Activated CD8-positive, alpha-beta memory T cell treated with anti-CD3 and anti-CD28 coated beads, Interleukin-2, amount 50 U/mL, for 48 hours (primary cell): ENCODE data around the gene HTRA3.
A peak's percentile ranks its signal among the peaks of the same experiment; 100 is the strongest.

ENCODE experiments used
- DNase-seq: peaks from one replicate; pipeline ENCODE4 v3.0.0-alpha.2; 2020

The HTRA3 gene

GRCh38 chr4:8250227-8250626, 19.3 kb upstream of the HTRA3 start:
- DNase-seq: no peak

GRCh38 chr4:8250637-8251036, 18.9 kb upstream of the HTRA3 start:
- DNase-seq: no peak

DNA sequence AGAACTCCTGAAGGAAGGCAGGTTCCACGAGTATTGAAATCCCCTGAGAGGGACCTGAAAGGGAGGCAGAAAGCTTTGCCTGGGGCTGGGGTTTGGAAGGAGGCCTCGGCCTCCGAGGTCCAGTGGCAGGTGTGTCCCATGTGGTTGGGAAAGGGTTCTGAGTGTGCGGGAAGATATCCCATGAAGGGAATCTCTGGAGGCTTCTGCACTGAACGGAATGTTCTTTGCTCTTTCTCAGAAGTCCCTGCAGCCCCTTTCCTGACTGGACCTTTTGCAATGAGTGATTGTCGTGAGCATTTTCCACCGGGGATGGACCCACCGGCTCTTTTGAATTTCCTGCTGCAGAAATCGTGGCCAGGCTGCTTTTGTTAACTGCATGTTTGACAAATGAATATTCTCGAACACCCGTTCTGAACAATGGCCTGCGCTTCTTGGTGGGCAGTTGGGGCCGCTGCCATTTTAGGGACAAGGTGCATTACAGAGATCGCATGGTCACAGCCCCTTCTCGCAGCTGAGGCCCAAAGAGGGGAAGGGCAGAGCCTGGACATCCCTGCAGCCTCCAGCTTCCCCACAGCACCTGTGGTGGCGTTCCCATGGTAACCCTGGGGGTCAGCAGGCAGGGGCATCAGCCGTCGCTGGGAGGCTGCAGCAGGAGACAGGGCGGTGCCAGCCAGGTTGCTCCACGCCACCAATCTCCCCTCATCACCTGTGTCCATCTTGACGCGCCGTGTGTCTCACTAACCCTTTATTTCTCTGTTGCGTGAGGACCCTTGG, 18.3 kb upstream of the HTRA3 start:
- no peak for DNase-seq

DNA sequence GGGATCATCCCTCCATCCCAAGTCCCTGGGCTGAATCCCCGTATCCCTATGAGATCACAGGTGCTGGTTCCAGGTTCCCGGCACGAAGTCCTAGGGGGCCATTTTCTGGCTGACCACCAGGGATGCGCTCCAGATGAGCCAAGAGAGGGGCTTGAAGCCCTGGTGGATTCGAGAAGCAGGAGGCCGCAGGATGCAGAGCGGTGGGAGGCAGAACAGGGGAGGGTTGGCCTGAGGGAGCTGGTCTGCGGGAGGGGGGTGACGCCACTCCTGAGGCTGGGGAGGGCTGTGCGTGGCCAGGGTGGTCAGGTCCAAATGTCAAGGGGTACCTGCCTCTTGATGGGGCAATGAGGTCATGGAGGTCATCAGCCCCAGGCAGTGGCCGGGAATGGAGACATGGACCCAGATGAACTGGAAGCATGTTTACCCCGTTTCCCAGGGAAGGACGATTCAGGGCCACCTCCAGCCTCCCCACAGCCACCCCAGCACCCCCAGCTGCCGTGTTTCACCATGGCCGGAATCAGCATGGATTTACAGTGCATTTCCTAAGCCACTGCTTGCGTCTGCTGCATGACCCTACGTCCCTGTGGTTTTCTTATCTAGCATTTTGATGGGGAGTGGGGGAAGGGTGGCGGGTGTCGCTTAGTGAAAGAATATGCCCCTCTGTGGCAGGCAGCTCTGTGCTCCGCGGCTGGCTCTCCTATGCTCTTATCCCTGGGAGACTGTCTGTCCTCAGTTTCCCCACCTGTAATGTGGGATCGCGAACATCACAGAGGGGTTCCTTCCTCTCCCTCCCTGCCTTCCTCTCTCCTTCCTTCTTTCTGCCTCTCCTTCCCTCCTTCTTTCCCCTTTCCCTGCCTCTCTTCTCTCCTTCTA, 17.0 kb upstream of the HTRA3 start:
- DNase-seq: no peak

GRCh38 chr4:8254076-8254475, 15.5 kb upstream of the HTRA3 start:
- DNase-seq: no peak

- DNase-seq: no peak
Measured at GRCh38 chr4:8255698-8256441, 13.7 kb upstream of the HTRA3 start.

DNA sequence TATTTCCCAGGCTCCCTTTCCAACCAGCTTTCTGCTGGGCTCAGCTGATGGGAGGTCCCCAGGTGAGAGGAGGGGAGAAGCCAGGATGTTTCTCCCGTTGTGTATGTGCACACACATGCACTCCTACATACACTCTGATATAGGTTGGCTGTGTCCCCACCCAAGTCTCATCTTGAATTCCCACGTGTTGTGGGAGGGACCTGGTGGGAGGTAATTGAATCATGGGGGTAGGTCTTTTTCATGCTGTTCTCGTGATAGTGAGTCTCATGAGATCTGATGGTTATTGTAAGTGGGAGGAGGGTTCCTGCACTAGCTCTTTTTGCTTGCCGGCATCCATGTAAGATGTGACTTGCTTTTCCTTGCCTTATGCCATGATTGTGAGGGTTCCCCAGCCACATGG, 11.7 kb upstream of the HTRA3 start:
- DNase-seq: no peak

DNA sequence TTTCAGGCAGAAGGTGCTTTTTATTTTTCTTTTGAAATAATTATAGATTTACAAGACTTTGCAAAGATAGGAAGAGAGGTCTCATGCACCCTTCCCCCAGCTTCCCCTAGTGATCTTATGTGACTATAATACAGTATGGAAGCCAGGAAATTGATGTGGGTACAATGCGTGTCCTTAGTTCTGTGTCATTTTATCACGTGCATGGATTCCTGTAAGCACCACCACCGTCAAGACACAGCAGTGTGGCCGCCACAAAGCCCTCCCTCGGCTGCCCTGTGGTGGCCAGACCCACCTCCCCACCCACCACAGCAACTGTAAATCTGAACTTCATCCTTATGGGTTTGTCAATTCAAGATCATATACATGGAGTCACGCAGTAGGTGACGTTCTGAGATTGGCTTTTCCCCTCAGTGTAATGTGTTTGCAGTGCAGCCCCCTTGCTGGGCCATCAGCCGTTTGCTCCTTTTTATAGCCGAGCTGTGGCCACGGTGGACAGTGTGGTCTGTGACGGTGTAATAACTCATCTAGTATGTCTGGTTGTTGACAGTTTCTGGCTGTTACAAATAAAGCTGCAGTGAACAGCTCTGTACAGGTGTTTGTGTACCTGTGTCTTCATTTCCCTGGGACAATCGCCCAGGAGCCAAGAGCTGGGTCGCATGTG, 10.9 kb upstream of the HTRA3 start:
- no peak for DNase-seq

- DNase-seq: no peak
Measured at GRCh38 chr4:8259743-8260430, 9.7 kb upstream of the HTRA3 start.

DNA sequence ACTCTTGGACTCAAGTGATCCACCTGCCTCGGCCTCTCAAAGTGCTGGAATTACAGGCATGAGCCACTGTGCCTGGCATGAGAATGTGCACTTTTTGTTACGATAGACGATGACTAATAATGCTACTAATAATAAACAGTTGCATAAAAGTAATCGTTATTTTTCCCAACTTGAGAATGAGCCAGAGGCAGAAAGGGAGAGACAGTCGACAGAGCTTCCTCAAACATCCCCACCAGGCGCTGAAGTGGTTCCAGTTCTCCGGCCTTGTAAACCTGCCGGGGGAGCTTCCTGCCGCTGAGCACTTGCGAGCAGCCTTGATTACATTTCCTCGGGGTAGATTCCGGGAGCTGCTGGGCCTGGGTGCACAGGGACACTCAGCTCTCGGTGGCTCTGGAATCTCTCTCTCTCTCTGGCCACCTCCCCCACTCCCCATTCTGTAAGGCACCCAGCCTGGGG, 8.9 kb upstream of the HTRA3 start:
- no peak for DNase-seq

DNA sequence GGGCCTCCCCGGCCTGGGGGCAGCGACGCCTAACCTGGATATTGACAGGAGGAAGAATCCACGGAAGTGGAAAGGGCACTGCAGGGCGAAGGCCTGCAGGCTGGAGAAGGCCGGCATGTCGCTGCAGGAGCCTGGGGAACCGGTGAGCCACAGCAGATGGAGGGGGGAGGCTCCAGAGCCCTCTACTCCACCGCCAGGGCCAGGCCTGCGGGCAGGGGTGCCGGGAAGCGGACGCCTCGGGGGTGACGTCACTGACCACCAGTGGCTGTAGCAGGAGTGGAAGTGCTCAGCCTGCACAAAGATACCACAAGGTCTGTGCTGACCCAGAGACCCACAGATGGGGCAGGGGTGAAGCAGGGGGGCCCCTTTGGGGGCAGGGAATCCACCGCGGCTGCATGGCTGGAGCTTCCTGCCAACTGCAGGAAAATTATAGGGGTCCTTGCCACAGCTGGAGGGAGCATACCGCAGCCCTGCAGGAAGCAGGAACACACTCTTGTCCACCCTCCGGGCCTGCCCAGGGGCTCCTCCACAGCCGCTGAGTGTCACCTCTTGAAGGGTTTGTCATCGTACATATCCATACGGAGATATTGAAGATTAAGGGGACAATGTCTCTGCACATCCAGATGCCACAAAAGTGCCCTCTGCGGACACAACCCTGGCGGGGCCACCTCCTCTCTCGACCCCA, 7.6 kb upstream of the HTRA3 start:
- DNase-seq: no peak

DNA sequence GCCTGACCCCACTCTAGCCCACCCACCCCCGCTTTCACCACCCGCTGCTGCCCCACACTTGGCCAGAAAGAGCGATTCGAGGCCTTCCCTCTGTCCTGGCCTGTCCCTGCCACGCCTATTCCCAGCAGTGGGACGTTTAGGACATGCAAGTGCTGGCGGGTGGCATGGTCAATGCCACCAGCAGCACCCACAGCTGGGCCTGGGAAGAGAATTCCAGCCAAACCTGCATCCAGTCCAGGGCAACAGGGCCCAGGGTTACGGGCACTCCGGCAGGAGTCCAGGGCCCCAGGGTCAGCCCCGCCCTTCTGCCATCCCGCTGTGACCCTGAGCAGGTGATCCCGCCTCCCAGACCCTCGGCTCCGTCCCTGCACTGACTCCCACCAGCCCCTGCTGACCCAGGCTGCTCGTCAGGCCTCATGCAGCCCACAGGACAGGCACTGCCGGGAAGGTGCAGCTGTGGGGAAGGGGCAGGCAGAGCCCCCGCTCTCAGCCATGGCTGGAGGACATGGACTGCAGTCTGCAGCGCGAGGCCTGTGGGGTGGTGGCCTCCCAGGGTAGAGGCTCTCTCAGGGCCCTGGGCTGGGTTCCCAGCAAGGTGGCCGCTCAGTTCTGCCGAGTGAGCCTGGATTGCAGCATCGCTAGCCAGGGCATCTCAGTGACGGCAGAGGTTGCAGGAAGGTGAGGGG, 6.8 kb upstream of the HTRA3 start:
- no peak for DNase-seq

DNA sequence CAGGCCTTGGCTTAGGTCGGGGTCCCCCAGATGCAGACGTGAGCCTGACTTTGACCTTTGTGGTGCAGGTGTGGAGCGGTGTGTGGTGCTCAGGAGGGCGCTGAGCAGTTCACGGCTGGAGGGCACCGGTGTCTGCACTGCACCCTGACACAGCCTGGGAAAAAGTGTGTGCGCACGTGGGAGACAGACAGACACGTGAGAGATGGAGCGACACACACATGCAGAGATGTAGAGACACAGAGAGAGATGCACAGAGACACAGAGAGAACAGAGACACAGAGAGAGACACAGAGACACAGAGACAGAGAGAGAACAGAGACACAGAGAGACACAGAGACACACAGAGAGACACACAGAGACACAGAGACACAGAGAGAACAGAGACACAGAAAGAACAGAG, 6.2 kb upstream of the HTRA3 start:
- no peak for DNase-seq

DNA sequence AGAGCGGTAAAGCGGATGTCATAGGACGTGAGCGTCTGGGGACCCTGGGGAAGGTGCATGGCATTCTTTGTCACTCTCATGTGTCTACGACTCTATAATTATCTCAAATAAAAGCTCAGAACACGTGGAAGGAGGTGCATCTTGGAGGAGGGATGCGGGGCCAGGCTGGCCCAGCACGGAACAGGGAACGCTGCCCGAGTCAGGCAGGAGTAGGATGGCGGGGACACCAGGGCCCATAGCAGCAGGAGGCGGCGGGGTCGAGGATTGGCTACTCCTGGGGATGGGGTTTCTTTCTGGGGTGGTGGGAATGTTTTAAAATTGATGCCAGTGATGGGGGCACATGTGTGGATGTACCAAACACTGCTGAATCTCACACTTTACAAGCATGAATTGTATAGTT, 5.4 kb upstream of the HTRA3 start:
- DNase-seq: no peak

GRCh38 chr4:8265171-8265929, 4.2 kb upstream of the HTRA3 start:
- DNase-seq: no peak

DNA sequence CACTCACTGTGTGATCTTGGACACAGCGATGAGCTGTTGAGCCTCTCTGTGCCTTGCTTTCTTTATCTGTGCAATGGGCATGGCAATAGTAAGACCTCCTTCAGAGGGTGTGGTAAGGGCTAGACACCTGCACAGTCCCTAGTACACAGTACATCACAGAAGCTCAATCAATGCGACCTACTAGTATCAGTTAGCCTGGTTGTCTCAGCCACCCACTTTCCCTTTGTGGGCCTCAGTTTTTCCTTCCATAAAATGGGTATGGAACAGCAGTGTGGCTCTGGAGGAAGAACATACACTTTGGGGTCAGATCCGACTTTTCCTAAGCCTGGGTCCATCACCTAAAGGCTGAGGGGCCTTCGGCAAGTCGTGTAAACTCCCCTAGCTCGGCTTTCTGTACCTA, 3.5 kb upstream of the HTRA3 start:
- DNase-seq: no peak

GRCh38 chr4:8266508-8266907, 3.0 kb upstream of the HTRA3 start:
- no peak for DNase-seq

DNA sequence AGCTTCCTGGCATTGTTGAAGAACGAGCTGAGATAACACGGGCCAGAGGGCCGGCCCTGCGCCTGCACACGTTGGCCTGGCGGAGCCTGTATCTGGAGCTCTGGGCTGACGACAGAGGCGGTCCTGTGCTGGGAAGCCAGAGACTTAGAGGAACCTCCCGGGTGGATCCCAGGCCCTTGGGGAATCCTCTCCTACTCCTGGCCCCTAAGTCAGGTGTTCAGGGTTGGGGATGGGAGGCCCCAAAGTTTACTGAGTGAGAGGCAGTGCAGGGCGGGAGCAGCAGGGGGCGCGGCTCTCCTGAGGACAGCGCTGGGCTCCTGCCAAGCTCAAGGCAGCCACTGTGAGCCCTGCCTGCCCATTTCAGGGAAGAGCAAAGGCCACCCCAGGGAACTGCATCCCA, 2.5 kb upstream of the HTRA3 start:
- DNase-seq: peak; percentile 66

GRCh38 chr4:8268211-8268610, 1.3 kb upstream of the HTRA3 start:
- no peak for DNase-seq

GRCh38 chr4:8268901-8269534, 536 bp upstream of the HTRA3 start:
- DNase-seq: no peak
